Fibroblast of mammary gland (primary cell): ENCODE data around the gene CHD2.
A peak's percentile ranks its signal among the peaks of the same experiment; 100 is the strongest.

Source experiments
- DNase-seq: peaks from one replicate; pipeline ENCODE4 v3.0.0-alpha.2; 2010; ENCODE audit warnings: low read depth
- H3K4me3 ChIP-seq: 2 replicates; pipeline ENCODE4 v1.5.1; 2011; ENCODE audit warnings: low read depth, mild to moderate bottlenecking, low read length, moderate library complexity; ENCODE audit not compliant: control insufficient read depth
- TF ChIP-seq, protein P1 (sequence below): conservative IDR thresholded peaks from 2 replicates; pipeline ENCODE4 v1.5.1; 2011; ENCODE audit warnings: low read depth, low read length, inconsistent platforms; ENCODE audit not compliant: control insufficient read depth, insufficient read depth

The CHD2 gene

DNA sequence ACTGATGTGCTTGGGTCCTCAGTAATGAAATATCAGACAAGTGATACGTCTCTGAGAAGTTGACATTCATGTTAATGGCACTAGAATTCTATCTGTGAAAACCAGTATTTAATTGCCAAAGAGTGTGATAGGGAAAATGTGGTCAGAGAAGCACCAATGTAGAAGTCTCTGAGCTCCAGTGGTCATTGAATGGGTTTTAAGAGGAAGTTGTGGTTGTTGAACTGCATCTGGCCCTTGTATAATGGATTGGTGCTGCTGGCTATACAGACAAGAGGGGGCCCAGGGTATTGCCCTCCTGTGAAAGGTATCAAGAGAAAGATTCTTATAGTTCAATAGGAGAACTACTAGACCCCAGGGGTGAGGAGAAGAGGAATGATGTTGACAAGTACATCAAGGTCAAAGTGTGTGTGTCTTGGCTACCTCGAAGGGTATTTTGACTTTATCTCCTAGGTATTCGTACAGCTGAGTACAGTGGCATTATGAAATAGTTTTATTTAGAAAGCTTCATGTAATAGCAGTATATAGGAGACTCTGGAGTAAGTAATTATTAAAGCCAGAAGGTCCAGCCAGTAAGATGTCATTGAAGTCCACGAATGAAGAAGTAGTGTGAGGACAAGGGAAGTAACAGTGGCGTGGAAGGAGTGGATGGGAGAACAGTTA lies 47.1 kb downstream of the CHD2 start:
- no peak overlapping the region for H3K4me3 ChIP-seq
- TF ChIP-seq, protein P1, sequence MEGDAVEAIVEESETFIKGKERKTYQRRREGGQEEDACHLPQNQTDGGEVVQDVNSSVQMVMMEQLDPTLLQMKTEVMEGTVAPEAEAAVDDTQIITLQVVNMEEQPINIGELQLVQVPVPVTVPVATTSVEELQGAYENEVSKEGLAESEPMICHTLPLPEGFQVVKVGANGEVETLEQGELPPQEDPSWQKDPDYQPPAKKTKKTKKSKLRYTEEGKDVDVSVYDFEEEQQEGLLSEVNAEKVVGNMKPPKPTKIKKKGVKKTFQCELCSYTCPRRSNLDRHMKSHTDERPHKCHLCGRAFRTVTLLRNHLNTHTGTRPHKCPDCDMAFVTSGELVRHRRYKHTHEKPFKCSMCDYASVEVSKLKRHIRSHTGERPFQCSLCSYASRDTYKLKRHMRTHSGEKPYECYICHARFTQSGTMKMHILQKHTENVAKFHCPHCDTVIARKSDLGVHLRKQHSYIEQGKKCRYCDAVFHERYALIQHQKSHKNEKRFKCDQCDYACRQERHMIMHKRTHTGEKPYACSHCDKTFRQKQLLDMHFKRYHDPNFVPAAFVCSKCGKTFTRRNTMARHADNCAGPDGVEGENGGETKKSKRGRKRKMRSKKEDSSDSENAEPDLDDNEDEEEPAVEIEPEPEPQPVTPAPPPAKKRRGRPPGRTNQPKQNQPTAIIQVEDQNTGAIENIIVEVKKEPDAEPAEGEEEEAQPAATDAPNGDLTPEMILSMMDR = no peak
- no peak for DNase-seq

DNA sequence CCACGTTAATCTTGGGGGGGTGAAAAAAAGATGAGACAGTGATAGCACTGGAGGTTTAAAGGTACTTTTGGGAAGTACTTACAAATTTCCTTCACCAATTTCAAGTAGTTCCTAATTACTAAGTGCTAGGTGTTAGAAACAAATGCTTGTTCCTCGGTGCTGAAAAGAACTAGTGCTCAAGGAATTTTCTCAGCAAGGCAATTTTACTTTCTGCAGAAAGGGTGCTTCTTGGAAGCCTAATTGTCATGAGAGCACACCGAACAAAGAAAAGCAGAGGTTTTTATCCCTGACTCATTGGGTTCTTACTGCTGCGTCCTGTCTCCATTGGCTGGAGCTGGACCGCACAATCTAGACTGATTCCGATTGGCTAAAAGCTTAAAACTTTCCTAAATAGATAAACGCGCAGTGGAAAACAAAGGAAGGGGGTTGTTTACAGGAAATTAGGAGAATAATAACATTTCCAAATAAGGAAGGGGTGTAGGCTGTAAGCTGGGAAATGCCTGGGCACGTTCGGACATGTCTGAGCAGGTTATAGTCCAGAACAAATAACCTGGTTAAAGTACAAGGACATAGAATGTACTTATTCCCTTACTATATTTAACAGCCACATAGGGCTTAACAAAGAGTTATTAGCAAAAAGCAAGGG lies 49.6 kb downstream of the CHD2 start:
- peak; percentile 12 for DNase-seq
- H3K4me3 ChIP-seq = no peak overlapping the region
- TF ChIP-seq, protein P1 = no peak

- TF ChIP-seq, protein P1 = no peak
- DNase-seq = no peak
- no peak overlapping the region for H3K4me3 ChIP-seq
Observed at GRCh38 chr15:92951800-92952457, 51.8 kb downstream of the CHD2 start.

- no peak for DNase-seq
- TF ChIP-seq, protein P1 = no peak
- no peak overlapping the region for H3K4me3 ChIP-seq
Observed at GRCh38 chr15:92952458-92952850, 52.3 kb downstream of the CHD2 start.

- TF ChIP-seq, protein P1 = no peak
- H3K4me3 ChIP-seq = no peak overlapping the region
- DNase-seq = no peak
Observed at GRCh38 chr15:92953566-92953965, 53.4 kb downstream of the CHD2 start.

DNA sequence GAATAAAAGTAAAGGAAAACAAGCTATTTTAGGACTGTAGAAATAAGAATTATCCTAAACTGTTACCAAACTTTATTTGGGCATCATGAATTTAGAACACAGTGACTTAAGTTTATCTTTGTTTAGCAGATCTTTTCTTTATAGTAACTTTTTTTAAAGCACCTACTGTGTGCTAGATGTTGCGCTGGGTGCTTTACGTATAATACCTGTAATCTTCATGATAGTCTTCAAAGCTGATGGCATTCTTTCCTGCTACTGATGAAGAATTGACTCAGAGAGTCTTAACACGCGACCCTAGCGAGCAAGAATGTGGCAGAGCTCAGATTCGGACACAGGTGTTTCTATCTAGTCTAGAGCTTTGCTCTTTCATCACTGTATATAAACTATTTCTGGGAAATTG lies 53.9 kb downstream of the CHD2 start:
- TF ChIP-seq, protein P1 = no peak
- no peak for DNase-seq
- no peak overlapping the region for H3K4me3 ChIP-seq

GRCh38 chr15:92954578-92954977 lies 54.5 kb downstream of the CHD2 start:
- H3K4me3 ChIP-seq = no peak overlapping the region
- peak; percentile 29 for DNase-seq
- TF ChIP-seq, protein P1 = peak; percentile 40
